ES-I3 (cell line): ENCODE results near the gene PLPPR2.
A peak's percentile ranks its signal among the peaks of the same experiment; 100 is the strongest.
"Not testable (repeated sequence)": the region's sequence is repeated elsewhere in the genome, so short reads cannot be mapped to it uniquely, and the experiment has no call there.

Experiments used
- H3K36me3 ChIP-seq: 2 replicates; pipeline ENCODE4 v1.6.1; 2013; ENCODE audit warnings: mild to moderate bottlenecking, low read length, control low read depth, moderate library complexity; ENCODE audit not compliant: insufficient read depth
- H3K4me1 ChIP-seq: 2 replicates; pipeline ENCODE4 v1.6.1; 2013; ENCODE audit warnings: mild to moderate bottlenecking, control low read depth, low read length; ENCODE audit not compliant: insufficient read depth
- H3K9ac ChIP-seq: 2 replicates; pipeline ENCODE4 v1.6.1; 2013; ENCODE audit warnings: low read depth, mild to moderate bottlenecking, low read length, moderate library complexity
- H3K9me3 ChIP-seq: 2 replicates; pipeline ENCODE4 v1.6.1; 2013; ENCODE audit warnings: mild to moderate bottlenecking, low read length, moderate library complexity; ENCODE audit not compliant: control insufficient read depth, insufficient read depth

Gene PLPPR2

GRCh38 chr19:11373885-11374432 is 18.7 kb downstream of the PLPPR2 start:
- H3K9ac ChIP-seq = peak overlapping the region; percentile 85; the same call in 1 of the 2 replicates
- H3K36me3 ChIP-seq = no peaks in the 10 kb centered on the region
- no peaks in the 10 kb centered on the region; the same call in 1 of the 2 replicates for H3K4me1 ChIP-seq
- H3K9me3 ChIP-seq = no peaks in the 10 kb centered on the region

GRCh38 chr19:11374433-11375142 is 19.4 kb downstream of the PLPPR2 start, which contains the start of gene SWSAP1:
Gene SWSAP1, plus strand, starts transcription at chr19:11374666. Its CDS starts 15 bp downstream, at chr19:11374681.
- peak within 1 kb of the TSS; percentile 85 for H3K9ac ChIP-seq
- H3K4me1 ChIP-seq = no peaks in the 10 kb centered on the region; the same call in 1 of the 2 replicates
- no peaks in the 10 kb centered on the region for H3K36me3 ChIP-seq
- H3K9me3 ChIP-seq = no peaks in the 10 kb centered on the region

- Histone ChIP-seq H3K9ac (peak overlapping the region; percentile 85), H3K36me3 (no peaks in the 10 kb centered on the region), H3K4me1 (no peaks in the 10 kb centered on the region; the same call in 1 of the 2 replicates), H3K9me3 (no peaks in the 10 kb centered on the region)
Observed at GRCh38 chr19:11375143-11375948, 20.1 kb downstream of the PLPPR2 start.

GRCh38 chr19:11377237-11377636 is 22.0 kb downstream of the PLPPR2 start:
- H3K4me1 ChIP-seq = no peaks in the 10 kb centered on the region; the same call in 1 of the 2 replicates
- no peaks in the 10 kb centered on the region for H3K36me3 ChIP-seq
- H3K9me3 ChIP-seq = no peaks in the 10 kb centered on the region
- H3K9ac ChIP-seq = no peak overlapping the region

GRCh38 chr19:11377756-11378155 is 22.5 kb downstream of the PLPPR2 start:
- H3K4me1 ChIP-seq = no peaks in the 10 kb centered on the region; the same call in 1 of the 2 replicates
- no peak overlapping the region for H3K9ac ChIP-seq

GRCh38 chr19:11378319-11379189 is 23.3 kb downstream of the PLPPR2 start:
- no peaks in the 10 kb centered on the region for H3K36me3 ChIP-seq
- no peaks in the 10 kb centered on the region for H3K9me3 ChIP-seq
- H3K9ac ChIP-seq = no peak overlapping the region
- no peaks in the 10 kb centered on the region; the same call in 1 of the 2 replicates for H3K4me1 ChIP-seq

More at GRCh38 chr19:11377756-11378155, 22.5 kb downstream of the PLPPR2 start:
- no peaks in the 10 kb centered on the region for H3K36me3 ChIP-seq
- H3K9me3 ChIP-seq = no peaks in the 10 kb centered on the region

- H3K4me1 ChIP-seq = not testable (repeated sequence)
Observed at GRCh38 chr19:11379269-11379845, 24.1 kb downstream of the PLPPR2 start.

GRCh38 chr19:11379857-11380350 is 24.7 kb downstream of the PLPPR2 start:
- H3K4me1 ChIP-seq = no peaks in the 10 kb centered on the region; the same call in 1 of the 2 replicates
- peak overlapping the region; percentile 84; the same call in 1 of the 2 replicates for H3K9ac ChIP-seq
- H3K9me3 ChIP-seq = no peaks in the 10 kb centered on the region
- H3K36me3 ChIP-seq = no peaks in the 10 kb centered on the region

More at GRCh38 chr19:11379269-11379845, 24.1 kb downstream of the PLPPR2 start:
- H3K9me3 ChIP-seq, H3K9ac ChIP-seq, H3K36me3 ChIP-seq: not testable (repeated sequence)

GRCh38 chr19:11380653-11381537 is 25.7 kb downstream of the PLPPR2 start:
- peak overlapping the region; percentile 84 for H3K9ac ChIP-seq
- no peaks in the 10 kb centered on the region for H3K9me3 ChIP-seq
- H3K4me1 ChIP-seq = no peaks in the 10 kb centered on the region; the same call in 1 of the 2 replicates
- no peaks in the 10 kb centered on the region for H3K36me3 ChIP-seq

- H3K9me3 ChIP-seq = no peaks in the 10 kb centered on the region
- H3K9ac ChIP-seq = peak overlapping the region; percentile 72
- no peaks in the 10 kb centered on the region for H3K36me3 ChIP-seq
- H3K4me1 ChIP-seq = no peaks in the 10 kb centered on the region
Observed at GRCh38 chr19:11382898-11383705, 27.9 kb downstream of the PLPPR2 start.

- Histone ChIP-seq H3K9ac (peak overlapping the region; percentile 72), H3K36me3 (no peaks in the 10 kb centered on the region), H3K9me3 (no peaks in the 10 kb centered on the region), H3K4me1 (no peaks in the 10 kb centered on the region)
Observed at GRCh38 chr19:11383706-11384048, 28.4 kb downstream of the PLPPR2 start.

GRCh38 chr19:11384778-11385129 is 29.5 kb downstream of the PLPPR2 start:
- Histone ChIP-seq H3K9ac (peak overlapping the region; percentile 72; the same call in 1 of the 2 replicates), H3K9me3 (no peaks in the 10 kb centered on the region), H3K36me3 (no peaks in the 10 kb centered on the region), H3K4me1 (no peaks in the 10 kb centered on the region)
